ENCODE data around the gene IL10.

The IL10 gene

DNA sequence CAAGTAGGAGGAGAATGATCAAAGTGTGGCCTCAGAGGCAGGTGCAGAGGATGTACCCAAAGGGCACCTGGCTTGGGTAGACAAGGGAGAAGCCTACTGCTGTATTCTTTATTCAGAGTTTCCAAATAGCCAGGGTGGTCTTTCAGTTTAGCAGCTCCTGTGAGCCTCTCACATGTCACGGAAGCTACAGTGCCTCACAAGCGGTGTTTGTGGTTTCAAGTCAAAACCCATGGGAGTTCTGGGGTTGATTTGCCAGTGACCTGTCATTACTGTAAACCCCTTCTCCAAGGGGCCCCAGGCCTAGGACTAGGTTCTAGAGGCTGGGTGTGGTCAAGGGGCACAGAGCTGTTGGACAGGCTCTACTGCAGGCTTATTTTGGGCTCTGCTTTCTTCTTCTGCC, 10.2 kb upstream of the IL10 start:
- TF ChIP-seq, protein P1, sequence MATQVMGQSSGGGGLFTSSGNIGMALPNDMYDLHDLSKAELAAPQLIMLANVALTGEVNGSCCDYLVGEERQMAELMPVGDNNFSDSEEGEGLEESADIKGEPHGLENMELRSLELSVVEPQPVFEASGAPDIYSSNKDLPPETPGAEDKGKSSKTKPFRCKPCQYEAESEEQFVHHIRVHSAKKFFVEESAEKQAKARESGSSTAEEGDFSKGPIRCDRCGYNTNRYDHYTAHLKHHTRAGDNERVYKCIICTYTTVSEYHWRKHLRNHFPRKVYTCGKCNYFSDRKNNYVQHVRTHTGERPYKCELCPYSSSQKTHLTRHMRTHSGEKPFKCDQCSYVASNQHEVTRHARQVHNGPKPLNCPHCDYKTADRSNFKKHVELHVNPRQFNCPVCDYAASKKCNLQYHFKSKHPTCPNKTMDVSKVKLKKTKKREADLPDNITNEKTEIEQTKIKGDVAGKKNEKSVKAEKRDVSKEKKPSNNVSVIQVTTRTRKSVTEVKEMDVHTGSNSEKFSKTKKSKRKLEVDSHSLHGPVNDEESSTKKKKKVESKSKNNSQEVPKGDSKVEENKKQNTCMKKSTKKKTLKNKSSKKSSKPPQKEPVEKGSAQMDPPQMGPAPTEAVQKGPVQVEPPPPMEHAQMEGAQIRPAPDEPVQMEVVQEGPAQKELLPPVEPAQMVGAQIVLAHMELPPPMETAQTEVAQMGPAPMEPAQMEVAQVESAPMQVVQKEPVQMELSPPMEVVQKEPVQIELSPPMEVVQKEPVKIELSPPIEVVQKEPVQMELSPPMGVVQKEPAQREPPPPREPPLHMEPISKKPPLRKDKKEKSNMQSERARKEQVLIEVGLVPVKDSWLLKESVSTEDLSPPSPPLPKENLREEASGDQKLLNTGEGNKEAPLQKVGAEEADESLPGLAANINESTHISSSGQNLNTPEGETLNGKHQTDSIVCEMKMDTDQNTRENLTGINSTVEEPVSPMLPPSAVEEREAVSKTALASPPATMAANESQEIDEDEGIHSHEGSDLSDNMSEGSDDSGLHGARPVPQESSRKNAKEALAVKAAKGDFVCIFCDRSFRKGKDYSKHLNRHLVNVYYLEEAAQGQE (IDR thresholded peaks at IDR 0.05; ENCODE audit: low read depth), result no peak
- TF ChIP-seq NFIC (IDR thresholded peaks at IDR 0.05) (no peak), TAF1 (IDR thresholded peaks at IDR 0.05; ENCODE audit: low read depth) (no peak), EP300 (IDR thresholded peaks at IDR 0.05; ENCODE audit: borderline replicate concordance) (no peak), TCF12 (IDR thresholded peaks at IDR 0.05; ENCODE audit: low read depth) (no peak), MAX (IDR thresholded peaks at IDR 0.05) (no peak), TEAD4 (IDR thresholded peaks at IDR 0.05) (no peak), CREB1 (IDR thresholded peaks at IDR 0.05; ENCODE audit: low read depth) (no peak), EGR1 (IDR thresholded peaks at IDR 0.05) (no peak), RAD21 (IDR thresholded peaks at IDR 0.05; ENCODE audit: low read depth) (no peak), FOXM1 (IDR thresholded peaks at IDR 0.05; ENCODE audit: borderline replicate concordance, low read depth) (no peak), YY1 (IDR thresholded peaks at IDR 0.05; ENCODE audit: low read depth) (no peak), ZBTB7A (IDR thresholded peaks at IDR 0.05; ENCODE audit: low read depth) (no peak), USF1 (IDR thresholded peaks at IDR 0.05) (no peak), CEBPB (IDR thresholded peaks at IDR 0.05) (no peak)

GRCh38 chr1:206779638-206780037, 7.3 kb upstream of the IL10 start:
- TF ChIP-seq, protein P1 (IDR thresholded peaks at IDR 0.05; ENCODE audit: low read depth), result no peak
- TF ChIP-seq RAD21 (IDR thresholded peaks at IDR 0.05; ENCODE audit: low read depth), result no peak
- no peak for TF ChIP-seq MAX (IDR thresholded peaks at IDR 0.05)
- no peak for TF ChIP-seq TAF1 (IDR thresholded peaks at IDR 0.05; ENCODE audit: low read depth)
- no peak for TF ChIP-seq TEAD4 (IDR thresholded peaks at IDR 0.05)
- TF ChIP-seq EP300 (IDR thresholded peaks at IDR 0.05; ENCODE audit: borderline replicate concordance), result no peak
- no peak for TF ChIP-seq NFIC (IDR thresholded peaks at IDR 0.05)

GRCh38 chr1:206778031-206778430, 5.7 kb upstream of the IL10 start:
- TF ChIP-seq, protein P1 (IDR thresholded peaks at IDR 0.05; ENCODE audit: low read depth), result no peak
- TF ChIP-seq TAF1 (IDR thresholded peaks at IDR 0.05; ENCODE audit: low read depth), result no peak
- no peak for TF ChIP-seq EGR1 (IDR thresholded peaks at IDR 0.05)
- no peak for TF ChIP-seq YY1 (IDR thresholded peaks at IDR 0.05; ENCODE audit: low read depth)
- TF ChIP-seq EP300 (IDR thresholded peaks at IDR 0.05; ENCODE audit: borderline replicate concordance), result no peak
- TF ChIP-seq CREB1 (IDR thresholded peaks at IDR 0.05; ENCODE audit: low read depth), result no peak
- no peak for TF ChIP-seq CEBPB (IDR thresholded peaks at IDR 0.05)
- no peak for TF ChIP-seq USF1 (IDR thresholded peaks at IDR 0.05)
- TF ChIP-seq MAX (IDR thresholded peaks at IDR 0.05), result no peak
- no peak for TF ChIP-seq FOXM1 (IDR thresholded peaks at IDR 0.05; ENCODE audit: borderline replicate concordance, low read depth)

GRCh38 chr1:206776229-206776628, 3.9 kb upstream of the IL10 start:
- TF ChIP-seq TAF1 (IDR thresholded peaks at IDR 0.05; ENCODE audit: low read depth) (no peak), CEBPB (IDR thresholded peaks at IDR 0.05) (no peak), EGR1 (IDR thresholded peaks at IDR 0.05) (no peak), MAX (IDR thresholded peaks at IDR 0.05) (no peak), EP300 (IDR thresholded peaks at IDR 0.05; ENCODE audit: borderline replicate concordance) (no peak), YY1 (IDR thresholded peaks at IDR 0.05; ENCODE audit: low read depth) (no peak), USF1 (IDR thresholded peaks at IDR 0.05) (no peak), TCF12 (IDR thresholded peaks at IDR 0.05; ENCODE audit: low read depth) (no peak), CREB1 (IDR thresholded peaks at IDR 0.05; ENCODE audit: low read depth) (no peak)
- TF ChIP-seq, protein P1 (IDR thresholded peaks at IDR 0.05; ENCODE audit: low read depth), result no peak

All from Ishikawa (cell line).